CD8-positive, alpha-beta memory T cell (primary cell): ENCODE measurements around the gene WFS1. TPM values are rescaled to one million over a fixed set of nuclear protein-coding genes. Genes with fewer than 3 reads are reported as not detected.

Source experiments
- CTCF ChIA-PET: fragments of 350-600 bp; sonication (Branson Sonifier 250); formaldehyde crosslinking; loops from one replicate; lab custom pipeline; 2021; ENCODE audit warnings: antibody characterized with exemption; lab: Charles Lee
- POLR2A ChIA-PET: fragments of 350-600 bp; sonication (Branson Sonifier 250); formaldehyde crosslinking; loops from one replicate; lab custom pipeline; 2021; ENCODE audit warnings: antibody characterized with exemption; lab: Charles Lee
- DNase-seq, 5 donors: peaks; one replicate each; pipeline versions ENCODE4 v3.0.0 to v3.0.0-alpha.2; 2020 to 2022; ENCODE audit warnings: mixed read lengths in 1 of 5
- H3K27ac ChIP-seq: one replicate; pipeline ENCODE4 v1.7.0; 2013; ENCODE audit warnings: low read depth, mild to moderate bottlenecking, low read length, moderate library complexity
- H3K27me3 ChIP-seq: 2 replicates; pipeline ENCODE4 v1.7.0; 2013; ENCODE audit warnings: low read length, mild to moderate bottlenecking; ENCODE audit not compliant: insufficient read depth, poor library complexity, severe bottlenecking
- H3K36me3 ChIP-seq: 2 replicates; pipeline ENCODE4 v1.7.0; 2013; ENCODE audit warnings: mild to moderate bottlenecking, low read length, moderate library complexity; ENCODE audit not compliant: insufficient read depth
- H3K4me1 ChIP-seq: 2 replicates; pipeline ENCODE4 v1.7.0; 2013; ENCODE audit warnings: mild to moderate bottlenecking, low read length, moderate library complexity; ENCODE audit not compliant: insufficient read depth
- H3K4me3 ChIP-seq: 2 replicates; pipeline ENCODE4 v1.7.0; 2013; ENCODE audit warnings: mild to moderate bottlenecking, low read length
- H3K9me3 ChIP-seq: 2 replicates; pipeline ENCODE4 v1.7.0; 2013; ENCODE audit warnings: mild to moderate bottlenecking, low read length
- H3K27ac Mint-ChIP-seq, 8 donors: one replicate each; pipeline ENCODE4 v1.8.0; 2020 to 2021; ENCODE audit warnings: mixed read lengths in 8 of 8, mild to moderate bottlenecking in 6 of 8, inconsistent platforms in 3 of 8, moderate library complexity in 3 of 8
- H3K27me3 Mint-ChIP-seq, 2 donors: one replicate each; pipeline ENCODE4 v1.8.0; 2020 to 2021; ENCODE audit warnings: mixed read lengths in 2 of 2, mild to moderate bottlenecking in 1 of 2, moderate library complexity in 1 of 2
- H3K36me3 Mint-ChIP-seq, 3 donors: one replicate each; pipeline ENCODE4 v1.8.0; 2020 to 2021; ENCODE audit warnings: mixed read lengths in 3 of 3, inconsistent platforms in 1 of 3, mild to moderate bottlenecking in 1 of 3
- H3K4me1 Mint-ChIP-seq, 3 donors: one replicate each; pipeline ENCODE4 v1.8.0; 2020 to 2021; ENCODE audit warnings: mixed read lengths in 3 of 3, inconsistent platforms in 1 of 3, mild to moderate bottlenecking in 1 of 3
- H3K4me3 Mint-ChIP-seq, 7 donors: one replicate each; pipeline ENCODE4 v1.8.0; 2020 to 2021; ENCODE audit warnings: mixed read lengths in 7 of 7, mild to moderate bottlenecking in 6 of 7, moderate library complexity in 4 of 7, inconsistent platforms in 2 of 7
- H3K9me3 Mint-ChIP-seq, 5 donors: one replicate each; pipeline ENCODE4 v1.8.0; 2020 to 2022; ENCODE audit warnings: mixed read lengths in 5 of 5, mild to moderate bottlenecking in 3 of 5, moderate library complexity in 2 of 5, inconsistent platforms in 1 of 5
- polyA plus RNA-seq: library from polyadenylated mRNA; unstranded; fragments of 300-500 nt; fragmentation: Illumina TruSeq; gene quantifications from one replicate; pipeline ENCODE4 v1.2.3, GENCODE V29; 2021
- total RNA-seq, 2 experiments: library from RNA; stranded (reverse); gene quantifications; one replicate each; pipeline ENCODE4 v1.2.3, GENCODE V29; 2021

WFS1 gene
- total and polyA plus RNA-seq, 3 experiments from 2014 or later = 3.4 to 5.1 (median 5.1) TPM

DNA sequence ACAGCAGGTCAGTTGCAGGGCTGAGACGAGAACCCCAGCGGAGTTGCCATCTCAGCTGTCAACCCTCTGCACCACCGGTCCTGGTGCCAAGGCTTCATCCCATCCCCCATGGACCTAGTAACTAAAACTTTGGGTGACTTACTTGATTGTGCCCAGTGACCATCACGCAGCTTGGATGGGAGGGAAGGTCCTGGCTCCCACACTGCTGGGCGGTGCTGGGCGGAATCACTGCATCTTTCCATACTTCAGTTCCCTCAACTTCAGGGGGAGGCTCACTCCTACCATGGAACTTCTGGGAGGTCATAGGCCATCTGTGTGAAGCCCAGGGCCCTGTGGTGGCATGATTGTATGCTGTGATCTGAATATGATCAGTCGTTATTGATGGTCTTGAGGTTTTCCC lies 43.1 kb upstream of the WFS1 start:
- ChIA-PET POLR2A (no interaction called here), CTCF (interaction anchor here (2.0 to 2.9 kb wide), 2 partner anchors 24 to 92 kb away, joined by 5 to 8 read pairs; no protein-coding TSS in a partner anchor)
- no peaks in the 10 kb centered on the region for H3K27me3 ChIP-seq
- no peaks in the 10 kb centered on the region for H3K9me3 ChIP-seq
- no peak overlapping the region for H3K27ac ChIP-seq
- Mint-ChIP-seq H3K36me3 (no peaks in the 10 kb centered on the region), H3K4me3 (no peak overlapping the region), H3K4me1 (peaks cover 0 to 1% (median 1%) of the 10 kb centered on the region in 3 donors), H3K27ac (no peak overlapping the region), H3K27me3 (peaks cover 11 to 38% of the 10 kb centered on the region in 2 donors), H3K9me3 (peaks cover 0 to 6% (median 0%) of the 10 kb centered on the region in 5 donors)
- H3K4me1 ChIP-seq = no peaks in the 10 kb centered on the region
- no peak overlapping the region for H3K4me3 ChIP-seq
- no peaks in the 10 kb centered on the region for H3K36me3 ChIP-seq
- DNase-seq = no peak

DNA sequence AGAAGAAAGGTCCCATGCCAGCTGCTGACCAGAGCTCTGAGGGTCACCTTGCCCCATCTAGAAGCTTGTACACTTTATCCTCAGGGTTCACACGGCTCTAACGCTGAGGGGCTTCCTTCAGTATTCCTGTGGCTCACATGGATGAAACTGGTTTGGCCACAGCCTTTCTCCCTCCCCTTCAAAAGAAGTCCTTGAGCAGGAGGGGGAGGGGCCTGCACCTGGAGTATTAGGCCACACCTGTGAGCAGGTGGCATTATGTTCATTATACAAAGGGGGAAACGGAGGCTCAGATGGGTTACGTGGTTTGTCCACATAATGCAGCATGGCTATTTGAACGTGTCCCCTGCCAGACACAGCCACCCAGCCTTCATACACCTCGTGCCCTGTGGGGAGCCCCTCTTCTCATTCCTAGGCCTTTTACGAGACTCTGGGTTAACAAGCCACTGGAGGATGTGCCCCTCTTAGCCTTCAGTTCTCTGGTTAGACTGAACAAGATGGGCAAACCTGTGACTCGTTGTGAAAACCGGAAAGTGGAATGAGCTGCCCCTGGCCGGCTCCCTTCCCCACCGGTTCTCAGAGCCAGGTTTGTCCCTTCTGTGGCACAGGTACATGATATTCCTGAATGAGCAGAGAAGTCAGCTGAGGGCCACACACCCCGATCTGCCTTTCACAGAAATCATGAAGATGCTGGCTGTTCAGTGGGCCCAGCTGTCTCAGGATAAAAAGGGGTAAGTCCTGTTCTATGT lies 42.1 kb upstream of the WFS1 start:
- POLR2A ChIA-PET = no interaction called here
- no peaks in the 10 kb centered on the region for H3K36me3 Mint-ChIP-seq
- H3K27me3 Mint-ChIP-seq = peaks cover 7 to 34% of the 10 kb centered on the region in 2 donors
- Histone ChIP-seq H3K4me3 (no peak overlapping the region), H3K9me3 (no peaks in the 10 kb centered on the region), H3K27ac (no peak overlapping the region), H3K27me3 (no peaks in the 10 kb centered on the region), H3K4me1 (no peaks in the 10 kb centered on the region), H3K36me3 (no peaks in the 10 kb centered on the region)
- peaks cover 0 to 1% (median 0%) of the 10 kb centered on the region in 3 donors for H3K4me1 Mint-ChIP-seq
- no peak overlapping the region for H3K4me3 Mint-ChIP-seq
- no peak overlapping the region for H3K27ac Mint-ChIP-seq
- CTCF ChIA-PET = interaction anchor here (2.9 kb wide), 1 partner anchor 23 kb away, joined by 8 read pairs; no protein-coding TSS in a partner anchor
- no peak for DNase-seq
- peaks cover 0 to 4% (median 0%) of the 10 kb centered on the region in 5 donors for H3K9me3 Mint-ChIP-seq

DNA sequence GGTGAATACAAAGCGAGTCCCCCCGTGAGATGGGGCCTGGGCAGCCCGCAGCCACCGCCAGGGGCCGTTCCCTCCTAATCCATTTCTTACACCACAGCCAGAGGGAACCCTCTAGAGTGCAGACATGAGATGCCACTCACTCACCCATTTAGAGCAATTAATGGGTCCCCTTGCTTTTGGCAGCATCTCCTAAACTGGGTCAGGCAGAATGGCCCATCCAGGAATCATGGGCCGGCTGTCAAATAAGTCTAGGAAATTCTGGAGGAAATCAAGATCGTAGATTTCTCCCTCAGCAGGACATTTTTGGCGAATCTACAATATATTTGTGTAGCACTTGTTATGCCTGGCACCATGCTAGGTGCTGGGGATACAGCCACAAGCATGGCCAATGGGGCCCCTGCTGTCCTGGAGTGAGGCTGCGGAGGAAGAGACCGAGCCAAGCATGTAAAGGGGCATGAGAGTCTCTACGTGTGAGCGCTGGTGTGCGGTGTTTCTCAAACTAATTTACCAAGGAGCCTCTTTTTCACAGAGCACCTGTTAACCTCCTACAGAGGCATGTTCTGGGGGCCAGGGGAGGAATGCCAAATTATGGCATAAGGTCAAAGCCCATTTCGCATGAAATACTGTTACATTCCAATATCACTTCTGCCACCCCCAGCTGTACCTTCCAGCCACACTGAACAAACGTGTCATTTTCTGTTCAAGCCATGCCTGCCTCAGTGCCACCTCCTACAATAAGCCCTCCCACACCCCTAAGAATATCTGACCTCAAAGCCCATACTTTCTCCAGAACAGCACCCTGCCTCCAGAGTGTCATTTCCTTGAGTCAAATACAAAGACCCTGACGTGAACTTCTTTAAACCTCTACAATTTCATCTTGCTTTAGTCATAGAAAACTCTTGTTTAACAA lies 41.2 kb upstream of the WFS1 start:
- H3K27me3 ChIP-seq = no peaks in the 10 kb centered on the region
- H3K36me3 ChIP-seq = no peaks in the 10 kb centered on the region
- H3K4me3 Mint-ChIP-seq = no peak overlapping the region
- no peak overlapping the region for H3K4me3 ChIP-seq
- no peaks in the 10 kb centered on the region for H3K9me3 ChIP-seq
- no peak for DNase-seq
- H3K27ac Mint-ChIP-seq = no peak overlapping the region
- peaks cover under 1 to 25% of the 10 kb centered on the region in 2 donors for H3K27me3 Mint-ChIP-seq
- H3K4me1 Mint-ChIP-seq = peaks cover 0 to 1% (median 0%) of the 10 kb centered on the region in 3 donors
- no peaks in the 10 kb centered on the region for H3K36me3 Mint-ChIP-seq
- ChIA-PET POLR2A (no interaction called here), CTCF (interaction anchor here (1.2 to 2.9 kb wide), 3 partner anchors 21 to 94 kb away, joined by 3 to 8 read pairs (median 4); no protein-coding TSS in a partner anchor)
- no peak overlapping the region for H3K27ac ChIP-seq
- H3K4me1 ChIP-seq = no peaks in the 10 kb centered on the region
- H3K9me3 Mint-ChIP-seq = peaks cover 0 to under 1% (median 0%) of the 10 kb centered on the region in 5 donors

DNA sequence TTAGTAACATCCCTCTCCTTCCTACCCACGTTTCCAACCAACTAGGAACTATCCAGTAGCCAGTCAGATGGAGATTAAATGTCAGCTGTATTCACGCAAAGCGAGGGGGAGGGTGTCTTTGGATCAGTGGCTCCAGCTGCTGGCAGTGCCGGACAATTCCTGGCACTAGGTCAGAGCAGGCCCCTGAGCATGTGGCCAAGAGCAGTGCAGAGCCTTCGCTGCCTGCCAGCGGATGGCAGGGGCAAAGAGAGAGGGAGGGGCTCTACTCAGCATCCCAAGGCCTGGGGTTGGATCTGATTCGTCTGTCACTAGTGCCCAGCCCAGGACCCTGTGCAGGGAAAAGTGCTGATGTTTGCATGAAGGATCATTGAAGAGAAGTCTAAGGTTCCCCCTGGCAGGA lies 40.6 kb upstream of the WFS1 start:
- H3K4me1 Mint-ChIP-seq = peaks cover 0 to 1% (median 0%) of the 10 kb centered on the region in 3 donors
- H3K27ac Mint-ChIP-seq = peak overlapping the region in 1 of 8 donors; percentile 56
- CTCF ChIA-PET = interaction anchor here (1.2 to 1.7 kb wide), 2 partner anchors 21 to 95 kb away, joined by 3 to 4 read pairs; no protein-coding TSS in a partner anchor

DNA sequence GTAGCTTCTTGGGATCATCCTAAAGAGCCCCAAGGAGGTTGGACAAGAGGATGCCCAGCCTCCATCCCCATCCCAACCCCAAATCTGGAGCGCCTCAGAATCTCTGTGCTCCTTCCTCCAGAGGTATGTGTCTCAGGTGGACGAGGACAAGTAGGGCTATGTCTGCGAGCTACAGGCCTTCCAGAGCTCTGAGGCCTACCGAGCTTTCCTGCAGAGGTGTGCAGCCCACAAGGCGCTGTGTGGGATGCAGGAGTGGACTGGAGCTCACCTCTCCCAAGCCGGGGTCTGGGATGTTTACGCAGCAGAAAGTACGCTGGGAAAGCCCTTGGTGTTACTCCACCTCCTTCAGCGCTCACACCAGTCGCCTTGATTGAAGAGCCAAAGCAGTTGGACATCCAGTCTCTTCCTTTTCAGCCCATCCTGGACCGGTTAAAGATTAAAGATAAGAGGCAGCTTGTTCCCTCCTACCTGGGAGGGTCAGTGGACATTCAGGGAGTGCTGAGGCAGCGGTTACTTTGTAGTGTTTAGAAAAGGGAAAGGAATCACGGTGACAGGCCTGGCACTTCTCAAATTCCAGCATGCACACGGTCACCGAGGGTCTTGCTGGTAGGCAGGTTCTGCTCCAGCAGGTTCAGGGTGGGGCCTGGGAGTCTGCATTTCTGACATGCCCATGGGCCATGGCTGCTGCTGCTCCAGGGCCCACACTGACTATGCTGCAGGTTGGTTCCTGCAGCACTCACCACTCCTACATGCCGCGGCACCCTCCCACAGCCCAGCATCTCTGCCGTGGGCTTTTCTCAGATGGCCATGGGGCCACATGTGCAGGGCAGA lies 39.8 kb upstream of the WFS1 start:
- CTCF ChIA-PET = interaction anchor here (1.2 to 1.7 kb wide), 2 partner anchors 20 to 96 kb away, joined by 3 to 4 read pairs; no protein-coding TSS in a partner anchor
- no peaks in the 10 kb centered on the region for H3K36me3 ChIP-seq
- no peak overlapping the region for H3K4me3 ChIP-seq
- no peak for DNase-seq
- H3K36me3 Mint-ChIP-seq = no peaks in the 10 kb centered on the region
- H3K9me3 Mint-ChIP-seq = no peaks in the 10 kb centered on the region
- H3K27me3 Mint-ChIP-seq = peaks cover 0 to 19% of the 10 kb centered on the region in 2 donors
- no peak overlapping the region for H3K27ac ChIP-seq
- POLR2A ChIA-PET = no interaction called here
- H3K4me1 ChIP-seq = no peaks in the 10 kb centered on the region
- no peak overlapping the region for H3K4me3 Mint-ChIP-seq
- H3K27me3 ChIP-seq = no peaks in the 10 kb centered on the region
- H3K9me3 ChIP-seq = no peaks in the 10 kb centered on the region
- no peak overlapping the region for H3K27ac Mint-ChIP-seq
- H3K4me1 Mint-ChIP-seq = peaks cover 0 to 1% (median 0%) of the 10 kb centered on the region in 3 donors

More for the DNA sequence above, 40.6 kb upstream of the WFS1 start:
- Mint-ChIP-seq H3K9me3 (no peaks in the 10 kb centered on the region), H3K4me3 (no peak overlapping the region), H3K36me3 (no peaks in the 10 kb centered on the region), H3K27me3 (peaks cover 0 to 19% of the 10 kb centered on the region in 2 donors)
- H3K27me3 ChIP-seq = no peaks in the 10 kb centered on the region
- DNase-seq = no peak
- H3K9me3 ChIP-seq = no peaks in the 10 kb centered on the region
- H3K27ac ChIP-seq = no peak overlapping the region
- POLR2A ChIA-PET = no interaction called here
- no peak overlapping the region for H3K4me3 ChIP-seq
- no peaks in the 10 kb centered on the region for H3K36me3 ChIP-seq
- no peaks in the 10 kb centered on the region for H3K4me1 ChIP-seq

DNA sequence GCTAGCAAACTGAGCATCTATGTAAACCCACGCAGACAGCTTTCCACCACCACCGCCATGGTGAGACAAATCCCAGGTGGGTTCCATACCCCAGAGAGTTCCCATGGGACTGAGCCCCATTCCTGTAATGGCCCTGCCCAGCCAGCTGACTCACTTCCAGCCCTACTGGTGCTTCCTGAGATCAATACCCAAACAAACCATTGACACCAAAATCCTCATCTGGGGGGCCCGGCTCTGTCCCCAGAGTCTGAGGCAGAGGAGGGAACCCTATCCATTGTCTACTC lies 39.2 kb upstream of the WFS1 start:
- ChIA-PET CTCF (interaction anchor here (1.7 kb wide), 1 partner anchor 19 kb away, joined by 4 read pairs; no protein-coding TSS in a partner anchor), POLR2A (no interaction called here)
- Mint-ChIP-seq H3K27me3 (peaks cover under 1 to 19% of the 10 kb centered on the region in 2 donors), H3K4me3 (no peak overlapping the region), H3K4me1 (peaks cover 0 to 1% (median 0%) of the 10 kb centered on the region in 3 donors), H3K9me3 (no peaks in the 10 kb centered on the region), H3K36me3 (no peaks in the 10 kb centered on the region), H3K27ac (no peak overlapping the region)
- no peaks in the 10 kb centered on the region for H3K9me3 ChIP-seq
- H3K27me3 ChIP-seq = no peaks in the 10 kb centered on the region
- no peaks in the 10 kb centered on the region for H3K36me3 ChIP-seq
- no peaks in the 10 kb centered on the region for H3K4me1 ChIP-seq
- no peak overlapping the region for H3K4me3 ChIP-seq
- no peak for DNase-seq
- H3K27ac ChIP-seq = no peak overlapping the region

DNA sequence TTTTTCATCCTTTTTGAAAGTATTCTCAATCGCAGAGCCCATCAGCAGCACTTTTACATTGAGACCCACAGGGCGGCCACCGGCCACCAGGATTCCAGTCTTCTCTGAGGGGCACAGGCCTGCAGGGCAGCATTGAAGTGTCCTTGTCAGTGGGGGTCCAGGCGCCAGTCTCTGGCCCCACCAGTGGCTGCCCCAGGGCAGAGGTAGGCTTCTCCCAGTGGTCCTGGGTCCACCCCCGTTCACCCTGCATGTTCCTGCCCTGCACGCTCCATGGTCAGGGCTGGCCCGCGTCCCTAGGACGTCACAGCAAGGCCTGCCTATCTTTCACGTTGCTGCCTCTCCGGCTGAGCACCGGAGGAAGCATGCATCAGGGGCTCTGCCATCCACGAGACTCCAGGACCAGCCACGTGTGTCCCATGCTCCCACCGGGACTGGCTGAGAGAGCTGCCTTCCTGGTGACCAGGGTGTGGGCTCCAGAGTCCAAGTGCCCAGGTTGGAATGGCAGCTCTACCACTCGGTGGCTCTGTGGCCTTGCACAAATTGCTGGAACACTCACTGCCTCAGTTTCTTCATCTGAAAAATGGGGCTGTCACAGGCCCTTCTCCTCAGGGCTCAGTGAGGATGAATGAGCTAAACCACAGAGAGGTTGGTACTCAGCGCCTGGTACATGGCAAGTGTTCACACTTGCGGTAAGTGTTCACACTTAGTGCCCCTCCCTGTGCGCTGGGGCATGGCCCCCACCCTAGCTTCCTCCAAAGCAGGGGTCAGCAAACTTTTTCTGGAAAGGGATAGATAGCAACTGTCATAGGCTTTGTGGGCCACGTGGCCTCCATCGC lies 38.6 kb upstream of the WFS1 start:
- H3K27ac Mint-ChIP-seq = no peak overlapping the region
- H3K9me3 Mint-ChIP-seq = no peaks in the 10 kb centered on the region
- H3K4me3 Mint-ChIP-seq = no peak overlapping the region
- H3K9me3 ChIP-seq = no peaks in the 10 kb centered on the region
- no peaks in the 10 kb centered on the region for H3K36me3 ChIP-seq
- H3K27me3 ChIP-seq = no peaks in the 10 kb centered on the region
- H3K27me3 Mint-ChIP-seq = peaks cover 2 to 13% of the 10 kb centered on the region in 2 donors
- H3K27ac ChIP-seq = no peak overlapping the region
- POLR2A ChIA-PET = no interaction called here
- H3K36me3 Mint-ChIP-seq = no peaks in the 10 kb centered on the region
- CTCF ChIA-PET = no interaction called here
- no peak for DNase-seq
- no peaks in the 10 kb centered on the region for H3K4me1 ChIP-seq
- no peak overlapping the region for H3K4me3 ChIP-seq
- H3K4me1 Mint-ChIP-seq = no peaks in the 10 kb centered on the region
